ENCODE measurements around the gene PCBP2. TPM values are rescaled to one million over a fixed set of nuclear protein-coding genes. Genes with fewer than 3 reads are reported as not detected.

PCBP2 gene
- total RNA-seq, 1 experiment from 2014 or later: 981 TPM

GRCh38 chr12:53516758-53517455 lies 65.0 kb downstream of the PCBP2 start (continued):
- no peak for TF ChIP-seq ARID4B (CRISPR knock-in tag; IDR thresholded peaks at IDR 0.05; ENCODE audit: borderline replicate concordance)

- POLR2A ChIA-PET: no interaction called here
- CTCF ChIA-PET: interaction anchor here (1.1 to 1.2 kb wide), 3 partner anchors 10 to 197 kb away, joined by 3 to 6 read pairs (median 4); partner anchors contain the start of gene AAAS
- Mint-ChIP-seq H3K4me1 (peaks cover 8% of the 10 kb centered on the region), H3K4me3 (no peak overlapping the region), H3K9me3 (no peaks in the 10 kb centered on the region), H3K27ac (no peak overlapping the region), H3K36me3 (peaks cover 18% of the 10 kb centered on the region), H3K27me3 (ENCODE audit: low read depth) (no peaks in the 10 kb centered on the region)
- TF ChIP-seq ZNF232 (CRISPR knock-in tag; IDR thresholded peaks at IDR 0.05): no peak
- TF ChIP-seq HMGXB4 (CRISPR knock-in tag; IDR thresholded peaks at IDR 0.05): no peak
- TF ChIP-seq ZNF121 (CRISPR knock-in tag; IDR thresholded peaks at IDR 0.05): no peak
- TF ChIP-seq RELA (CRISPR knock-in tag; IDR thresholded peaks at IDR 0.05; ENCODE audit: borderline replicate concordance): no peak
- no peak for TF ChIP-seq USF2 (CRISPR knock-in tag; IDR thresholded peaks at IDR 0.05)
- no peak for TF ChIP-seq NFATC4 (CRISPR knock-in tag; IDR thresholded peaks at IDR 0.05)
- no peak for TF ChIP-seq OVOL2 (CRISPR knock-in tag; IDR thresholded peaks at IDR 0.05; ENCODE audit: borderline replicate concordance)
- no peak for TF ChIP-seq FOXP1 (CRISPR knock-in tag; IDR thresholded peaks at IDR 0.05; ENCODE audit: borderline replicate concordance)
- no peak for TF ChIP-seq ZNF219 (CRISPR knock-in tag; IDR thresholded peaks at IDR 0.05; ENCODE audit: borderline replicate concordance)
- no peak for TF ChIP-seq ELF4 (CRISPR knock-in tag; IDR thresholded peaks at IDR 0.05; ENCODE audit: low read depth)
- TF ChIP-seq E2F1 (CRISPR knock-in tag; IDR thresholded peaks at IDR 0.05): no peak
- no peak for TF ChIP-seq TP53 (CRISPR knock-in tag; IDR thresholded peaks at IDR 0.05)
- no peak for TF ChIP-seq ZMAT4 (CRISPR knock-in tag; IDR thresholded peaks at IDR 0.05)
- no peak for TF ChIP-seq CREM (CRISPR knock-in tag; IDR thresholded peaks at IDR 0.05)
- TF ChIP-seq E2F5 (CRISPR knock-in tag; IDR thresholded peaks at IDR 0.05): no peak
- no peak for TF ChIP-seq IRF1 (CRISPR knock-in tag; IDR thresholded peaks at IDR 0.05)
- TF ChIP-seq GTF2I (CRISPR knock-in tag; conservative IDR thresholded peaks at IDR 0.05): no peak
- ATAC-seq: no peak
- DNase-seq (ENCODE audit: low spot score): no peak
Measured at GRCh38 chr12:53518381-53518780, 66.5 kb downstream of the PCBP2 start.
